H54 (cell line): Measurements from ENCODE around the gene FAM83C.

Experiments
- DNase-seq: peaks from one replicate; pipeline ENCODE4 v3.0.0; 2011; ENCODE audit warnings: low spot score, mixed read lengths; ENCODE audit not compliant: insufficient read length
- FAIRE-seq: peaks from 3 replicates; lab custom pipeline; 2011; peaks lifted over from hg19 to GRCh38; lab: Jason Lieb, UNC
- POLR2A ChIP-seq: IDR thresholded peaks from 2 replicates; pipeline ENCODE4 v1.6.1; 2011; ENCODE audit warnings: low read depth, mild to moderate bottlenecking, low read length

The FAM83C gene

GRCh38 chr20:35290186-35290886 lies 1.9 kb downstream of the FAM83C start:
- FAIRE-seq (no peak), DNase-seq (no peak)
- no peak for TF ChIP-seq POLR2A

GRCh38 chr20:35288325-35289060 lies 3.7 kb downstream of the FAM83C start:
- FAIRE-seq, result no peak
- no peak for DNase-seq
- no peak for TF ChIP-seq POLR2A

GRCh38 chr20:35287509-35288324 lies 4.5 kb downstream of the FAM83C start:
- FAIRE-seq (no peak), DNase-seq (no peak)
- TF ChIP-seq POLR2A, result no peak

- no peak for TF ChIP-seq POLR2A
- FAIRE-seq (no peak), DNase-seq (no peak)
Observed at GRCh38 chr20:35286899-35287508, 5.2 kb downstream of the FAM83C start.

GRCh38 chr20:35286077-35286898 lies 5.9 kb downstream of the FAM83C start:
- DNase-seq, result no peak
- FAIRE-seq, result no peak
- TF ChIP-seq POLR2A, result no peak

GRCh38 chr20:35285806-35286076 lies 6.5 kb downstream of the FAM83C start:
- no peak for TF ChIP-seq POLR2A
- FAIRE-seq (no peak), DNase-seq (no peak)

- DNase-seq (no peak), FAIRE-seq (no peak)
- TF ChIP-seq POLR2A, result no peak
Observed at GRCh38 chr20:35284992-35285805, 7.0 kb downstream of the FAM83C start.

- FAIRE-seq (no peak), DNase-seq (peak; percentile 90)
- peak; percentile 63; the same call in 1 of the 2 replicates for TF ChIP-seq POLR2A
Observed at GRCh38 chr20:35284267-35284991, 7.8 kb downstream of the FAM83C start, which contains the start of gene EIF6. Gene EIF6, minus strand, starts transcription at chr20:35284772. Its CDS starts 285 bp downstream, at chr20:35284487.

GRCh38 chr20:35283441-35284266 lies 8.6 kb downstream of the FAM83C start:
- FAIRE-seq, result no peak
- DNase-seq, result no peak

GRCh38 chr20:35281506-35282101 lies 10.6 kb downstream of the FAM83C start:
- FAIRE-seq (no peak), DNase-seq (no peak)
- TF ChIP-seq POLR2A, result no peak

More at GRCh38 chr20:35283441-35284266, 8.6 kb downstream of the FAM83C start:
- TF ChIP-seq POLR2A, result no peak
